T-helper 1 cell treated with Interleukin-12 subunit alpha and Interleukin-12 subunit beta and Interleukin-4 antibody, amounts not matched to agents 30 μg/mL and 1 μg/mL, for 36 hours (primary cell): ENCODE data around the gene LMNTD2.

ENCODE experiments used
- H3K27ac Mint-ChIP-seq: one replicate; pipeline ENCODE4 v1.8.0; 2021; ENCODE audit warnings: mild to moderate bottlenecking, mixed read lengths
- H3K27me3 Mint-ChIP-seq: one replicate; pipeline ENCODE4 v1.8.0; 2021; ENCODE audit warnings: low read depth, mixed read lengths
- H3K36me3 Mint-ChIP-seq: one replicate; pipeline ENCODE4 v1.8.0; 2021; ENCODE audit warnings: low read depth, mixed read lengths
- H3K4me1 Mint-ChIP-seq: one replicate; pipeline ENCODE4 v1.8.0; 2021; ENCODE audit warnings: low read depth, mixed read lengths
- H3K4me3 Mint-ChIP-seq: one replicate; pipeline ENCODE4 v1.8.0; 2021; ENCODE audit warnings: mild to moderate bottlenecking, moderate library complexity, mixed read lengths
- H3K9me3 Mint-ChIP-seq: one replicate; pipeline ENCODE4 v1.8.0; 2021; ENCODE audit warnings: mixed read lengths

LMNTD2 gene, protein sequence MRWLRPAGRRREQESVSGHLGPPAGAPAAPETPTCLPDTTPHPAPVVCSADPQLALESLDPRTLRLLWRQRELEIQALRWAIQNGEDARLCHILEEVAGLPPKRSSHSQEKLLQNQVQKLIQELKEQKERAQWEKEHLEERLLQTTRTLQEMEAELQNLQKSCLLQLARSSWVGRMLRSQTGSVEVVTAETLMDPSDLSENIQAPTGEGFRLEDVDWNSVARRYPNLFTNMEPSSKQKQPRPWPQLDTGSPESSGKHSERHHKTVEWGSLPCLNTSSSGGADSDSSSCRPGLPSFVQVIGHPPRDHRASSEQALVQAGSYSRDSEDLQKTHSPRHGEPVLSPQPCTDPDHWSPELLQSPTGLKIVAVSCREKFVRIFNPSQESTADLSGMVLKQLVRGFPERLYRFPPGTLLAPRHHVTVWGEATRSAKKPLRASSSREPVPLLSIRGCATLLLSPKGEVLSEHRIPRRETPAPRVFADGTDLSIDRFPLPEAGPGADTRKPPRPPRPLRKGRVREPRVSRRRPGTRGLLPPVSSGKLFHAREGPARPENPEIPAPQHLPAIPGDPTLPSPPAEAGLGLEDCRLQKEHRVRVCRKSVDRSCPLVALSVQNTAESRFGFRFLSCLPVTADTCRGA

DNA sequence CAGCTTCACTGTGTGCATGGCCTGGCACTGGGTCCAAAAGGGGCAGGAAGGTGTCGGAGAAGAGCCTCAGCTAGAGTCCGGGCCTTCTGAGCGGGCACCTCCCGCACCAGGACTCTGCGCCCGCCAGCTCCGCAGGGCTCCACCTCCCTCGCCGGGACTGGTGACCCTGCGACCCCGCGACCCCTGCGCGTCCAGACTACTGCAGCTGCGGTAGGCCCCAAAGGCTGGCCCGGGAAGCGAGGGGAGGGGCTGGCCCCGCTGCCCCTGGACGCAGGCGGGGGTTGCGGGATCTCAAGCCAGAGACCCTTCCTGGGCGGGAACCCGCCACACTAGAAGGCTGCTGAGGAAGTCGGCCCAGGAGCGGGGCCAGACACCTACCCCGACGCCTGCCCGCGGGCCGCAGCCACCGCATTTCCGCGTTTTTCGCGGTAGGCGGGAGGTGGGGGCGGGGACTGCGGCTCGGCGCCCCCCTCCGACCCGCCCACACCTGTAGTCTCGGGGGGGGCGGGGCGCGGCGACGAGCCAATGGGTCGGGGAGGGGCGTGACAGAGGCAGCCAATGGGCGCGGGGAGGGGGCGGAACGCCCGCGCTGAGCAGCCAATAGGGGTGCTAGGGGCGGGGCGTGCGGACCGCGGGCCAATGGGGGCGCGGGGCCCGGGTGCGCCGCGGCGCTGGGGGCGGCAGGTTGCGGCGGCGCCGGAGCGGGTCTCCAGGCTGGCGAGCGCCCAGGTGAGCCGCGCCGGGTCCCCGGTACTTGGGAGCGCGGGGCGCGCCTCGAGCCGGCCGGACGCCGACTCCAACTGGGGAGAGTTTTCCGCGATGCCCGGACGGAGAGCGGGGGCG lies at the start of gene LMNTD2, which contains the start of gene RASSF7:
LMNTD2 (minus strand) TSS at position 434 of the 843 bp plus-strand sequence; CDS start at position 412, 22 bp downstream.
RASSF7 (plus strand) TSS at position 666 of the 843 bp plus-strand sequence. CDS start 799 bp downstream, outside the sequence.
- Mint-ChIP-seq H3K36me3 (no peaks in the 10 kb centered on the region), H3K27me3 (peaks cover 20% of the 10 kb centered on the region), H3K27ac (peak within 1 kb of the TSS; percentile 70), H3K4me1 (peaks cover 8% of the 10 kb centered on the region), H3K4me3 (peak within 1 kb of the TSS; percentile 89), H3K9me3 (no peaks in the 10 kb centered on the region)

DNA sequence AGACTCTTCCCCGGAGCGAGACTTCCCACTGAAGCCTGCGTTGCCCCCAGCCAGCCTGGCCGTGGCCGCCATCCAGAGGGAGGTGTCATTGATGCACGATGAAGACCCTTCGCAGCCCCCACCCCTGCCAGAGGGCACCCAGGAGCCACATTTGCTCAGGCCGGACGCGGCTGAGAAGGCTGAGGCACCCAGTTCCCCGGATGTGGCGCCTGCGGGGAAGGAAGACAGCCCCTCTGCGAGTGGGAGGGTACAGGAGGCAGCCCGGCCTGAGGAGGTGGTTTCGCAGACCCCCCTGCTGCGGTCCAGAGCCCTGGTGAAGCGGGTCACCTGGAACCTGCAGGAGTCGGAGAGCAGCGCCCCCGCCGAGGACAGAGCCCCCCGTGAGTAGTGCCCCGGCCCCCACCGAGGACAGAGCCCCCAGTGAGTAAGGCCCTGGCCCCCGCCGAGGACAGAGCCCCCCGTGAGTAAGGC lies 48.8 kb upstream of the LMNTD2 start:
- H3K4me1 Mint-ChIP-seq, result peaks cover 7% of the 10 kb centered on the region
- no peaks in the 10 kb centered on the region for H3K9me3 Mint-ChIP-seq
- H3K36me3 Mint-ChIP-seq, result peaks cover 33% of the 10 kb centered on the region
- no peak overlapping the region for H3K4me3 Mint-ChIP-seq
- no peaks in the 10 kb centered on the region for H3K27me3 Mint-ChIP-seq
- H3K27ac Mint-ChIP-seq, result no peak overlapping the region

DNA sequence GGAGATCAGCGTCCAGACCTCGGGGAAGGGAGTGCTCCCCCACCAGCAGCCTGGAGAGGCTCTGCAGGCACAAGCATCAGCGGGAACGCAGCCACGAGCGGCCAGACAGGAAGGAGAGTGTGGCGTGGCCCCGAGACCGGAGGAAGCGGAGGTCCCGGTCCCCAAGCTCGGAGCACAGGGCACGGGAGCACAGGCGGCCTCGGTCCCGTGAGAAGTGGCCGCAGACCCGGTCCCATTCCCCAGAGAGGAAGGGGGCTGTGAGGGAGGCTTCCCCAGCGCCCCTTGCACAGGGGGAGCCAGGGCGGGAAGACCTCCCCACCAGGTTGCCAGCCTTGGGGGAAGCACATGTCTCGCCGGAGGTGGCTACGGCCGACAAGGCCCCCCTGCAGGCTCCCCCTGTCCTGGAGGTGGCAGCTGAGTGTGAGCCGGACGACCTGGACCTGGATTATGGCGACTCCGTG lies 48.3 kb upstream of the LMNTD2 start:
- Mint-ChIP-seq H3K27ac (no peak overlapping the region), H3K4me3 (no peak overlapping the region), H3K27me3 (no peaks in the 10 kb centered on the region), H3K4me1 (peaks cover 4% of the 10 kb centered on the region), H3K36me3 (peaks cover 34% of the 10 kb centered on the region), H3K9me3 (no peaks in the 10 kb centered on the region)

DNA sequence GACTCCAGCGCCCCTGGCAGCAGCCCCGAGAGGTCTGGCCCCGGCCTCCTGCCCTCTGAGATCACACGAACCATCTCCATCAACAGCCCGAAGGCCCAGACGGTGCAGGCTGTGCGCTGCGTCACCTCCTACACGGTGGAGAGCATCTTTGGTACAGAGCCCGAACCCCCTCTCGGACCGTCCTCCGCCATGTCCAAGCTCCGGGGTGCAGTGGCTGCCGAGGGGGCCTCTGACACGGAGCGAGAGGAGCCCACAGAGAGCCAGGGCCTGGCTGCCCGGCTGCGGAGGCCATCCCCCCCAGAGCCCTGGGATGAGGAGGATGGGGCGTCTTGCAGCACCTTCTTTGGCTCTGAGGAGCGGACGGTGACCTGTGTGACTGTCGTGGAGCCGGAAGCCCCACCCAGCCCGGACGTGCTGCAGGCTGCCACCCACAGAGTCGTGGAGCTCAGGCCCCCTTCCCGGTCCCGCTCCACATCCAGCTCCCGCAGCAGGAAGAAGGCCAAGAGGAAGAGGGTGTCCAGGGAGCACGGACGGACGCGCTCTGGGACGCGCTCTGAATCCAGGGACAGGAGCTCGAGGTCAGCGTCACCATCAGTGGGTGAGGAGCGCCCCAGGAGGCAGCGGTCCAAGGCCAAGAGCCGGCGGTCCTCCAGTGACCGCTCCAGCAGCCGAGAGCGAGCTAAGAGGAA lies 47.6 kb upstream of the LMNTD2 start:
- Mint-ChIP-seq H3K4me3 (no peak overlapping the region), H3K27me3 (no peaks in the 10 kb centered on the region), H3K9me3 (no peaks in the 10 kb centered on the region), H3K36me3 (peaks cover 32% of the 10 kb centered on the region), H3K4me1 (peaks cover 4% of the 10 kb centered on the region), H3K27ac (no peak overlapping the region)

DNA sequence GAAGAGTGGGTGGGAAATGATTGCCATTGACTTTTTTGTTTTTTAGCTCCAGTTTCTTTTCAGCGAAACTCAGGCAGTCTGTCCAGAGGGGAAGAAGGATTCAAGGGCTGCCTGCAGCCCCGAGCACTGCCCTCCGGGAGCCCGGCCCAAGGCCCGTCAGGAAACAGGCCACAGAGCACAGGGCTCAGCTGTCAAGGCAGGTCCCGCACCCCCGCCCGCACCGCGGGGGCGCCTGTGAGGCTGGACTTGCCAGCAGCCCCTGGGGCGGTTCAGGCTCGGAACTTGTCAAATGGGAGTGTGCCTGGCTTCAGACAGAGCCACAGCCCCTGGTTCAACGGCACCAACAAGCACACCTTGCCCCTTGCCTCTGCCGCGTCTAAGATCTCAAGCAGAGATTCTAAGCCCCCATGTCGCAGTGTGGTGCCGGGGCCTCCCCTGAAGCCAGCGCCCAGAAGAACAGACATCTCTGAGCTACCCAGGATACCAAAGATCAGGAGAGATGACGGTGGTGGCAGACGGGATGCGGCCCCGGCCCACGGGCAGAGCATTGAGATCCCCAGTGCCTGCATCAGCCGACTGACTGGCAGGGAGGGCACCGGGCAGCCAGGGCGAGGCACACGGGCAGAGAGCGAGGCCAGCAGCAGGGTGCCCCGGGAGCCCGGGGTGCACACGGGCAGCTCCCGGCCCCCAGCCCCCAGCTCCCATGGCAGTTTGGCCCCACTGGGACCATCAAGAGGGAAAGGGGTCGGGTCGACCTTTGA lies 46.7 kb upstream of the LMNTD2 start:
- Mint-ChIP-seq H3K27me3 (no peaks in the 10 kb centered on the region), H3K9me3 (no peaks in the 10 kb centered on the region), H3K4me3 (no peak overlapping the region), H3K4me1 (peaks cover 4% of the 10 kb centered on the region), H3K36me3 (peaks cover 28% of the 10 kb centered on the region), H3K27ac (no peak overlapping the region)

DNA sequence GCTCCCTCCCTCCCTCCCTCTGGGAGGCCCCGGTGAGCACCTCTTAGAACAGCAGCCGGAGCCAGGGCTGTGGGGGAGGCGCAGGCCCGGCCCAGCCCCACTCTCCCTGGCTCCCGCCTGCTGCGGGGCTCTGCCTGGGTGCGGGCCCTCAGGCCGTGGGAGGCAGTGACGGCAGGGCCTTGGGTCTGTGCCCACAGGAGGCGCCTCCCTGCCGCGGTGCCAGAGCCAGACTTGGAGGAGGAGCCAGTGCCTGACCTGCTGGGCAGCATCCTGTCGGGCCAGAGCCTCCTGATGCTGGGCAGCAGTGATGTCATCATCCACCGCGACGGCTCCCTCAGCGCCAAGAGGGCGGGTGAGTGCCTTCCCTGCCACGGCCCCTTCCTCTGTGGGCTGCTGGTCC lies 45.7 kb upstream of the LMNTD2 start:
- no peaks in the 10 kb centered on the region for H3K9me3 Mint-ChIP-seq
- peaks cover 30% of the 10 kb centered on the region for H3K36me3 Mint-ChIP-seq
- H3K27me3 Mint-ChIP-seq, result no peaks in the 10 kb centered on the region
- peaks cover 2% of the 10 kb centered on the region for H3K4me1 Mint-ChIP-seq
- H3K27ac Mint-ChIP-seq, result no peak overlapping the region
- no peak overlapping the region for H3K4me3 Mint-ChIP-seq

DNA sequence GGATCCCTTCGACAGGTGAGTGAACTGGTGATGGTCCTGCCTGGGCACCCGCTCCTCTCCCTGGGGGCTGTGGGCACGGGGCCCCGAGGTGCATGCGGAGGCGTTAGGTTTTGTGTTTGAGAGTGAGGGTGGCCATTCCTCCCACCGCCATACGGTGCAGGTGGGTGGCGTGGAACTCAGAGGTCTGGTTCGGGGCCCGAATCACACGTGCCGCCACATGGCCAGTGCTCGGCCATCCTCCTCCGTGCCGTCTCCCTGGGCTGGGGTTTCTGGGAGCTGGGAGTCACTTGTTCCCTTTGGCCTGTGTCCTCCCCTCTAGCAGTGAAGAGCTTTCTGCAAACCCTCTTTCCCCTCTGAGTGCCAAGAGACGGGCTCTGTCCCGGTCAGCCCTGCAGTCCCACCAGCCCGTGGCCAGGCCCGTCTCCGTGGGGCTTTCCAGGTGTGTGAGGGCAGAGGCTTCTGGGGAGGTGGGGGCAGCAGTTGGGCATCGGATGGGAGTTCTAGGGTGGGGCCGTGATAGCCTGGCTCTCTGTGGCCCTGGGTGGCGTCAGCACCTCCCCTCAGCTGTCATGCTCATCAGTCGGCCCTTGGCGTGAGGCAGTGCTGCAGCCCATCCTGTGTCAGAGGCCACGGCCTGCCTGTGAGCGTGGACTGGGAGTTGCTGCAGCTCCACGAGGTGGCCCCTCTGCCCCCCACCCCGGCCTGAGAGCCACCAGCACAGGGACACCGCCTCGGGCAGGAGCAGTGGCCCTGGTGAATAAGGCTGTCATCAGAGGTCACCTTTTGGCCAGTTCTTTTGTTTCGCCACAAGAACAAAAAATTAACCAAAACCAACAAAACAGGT lies 45.0 kb upstream of the LMNTD2 start:
- Mint-ChIP-seq H3K36me3 (peaks cover 26% of the 10 kb centered on the region), H3K27ac (peak overlapping the region; percentile 26), H3K9me3 (no peaks in the 10 kb centered on the region), H3K4me3 (no peak overlapping the region), H3K4me1 (no peaks in the 10 kb centered on the region), H3K27me3 (no peaks in the 10 kb centered on the region)

DNA sequence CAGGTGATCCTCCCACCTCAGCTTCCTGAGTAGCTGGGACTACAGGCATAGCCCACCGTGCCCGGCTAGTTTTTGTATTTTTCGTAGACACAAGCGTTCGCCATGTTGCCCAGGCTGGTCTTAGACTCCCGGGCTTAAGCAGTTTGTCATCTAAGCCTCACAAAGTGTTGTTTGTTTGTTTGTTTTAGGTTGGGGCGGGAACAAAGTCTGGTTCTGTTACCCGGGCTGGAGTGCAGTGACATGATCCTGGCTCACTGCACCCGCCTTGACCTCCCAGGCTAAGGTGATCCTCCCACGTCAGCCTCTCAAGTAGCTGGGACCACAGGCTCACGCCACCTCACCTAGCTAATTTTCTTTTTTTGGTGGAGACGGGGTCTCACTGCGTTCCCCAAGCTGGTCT lies 42.6 kb upstream of the LMNTD2 start:
- peaks cover 25% of the 10 kb centered on the region for H3K36me3 Mint-ChIP-seq
- H3K4me1 Mint-ChIP-seq, result no peaks in the 10 kb centered on the region
- no peaks in the 10 kb centered on the region for H3K9me3 Mint-ChIP-seq
- H3K4me3 Mint-ChIP-seq, result no peak overlapping the region
- H3K27ac Mint-ChIP-seq, result no peak overlapping the region
- no peaks in the 10 kb centered on the region for H3K27me3 Mint-ChIP-seq

DNA sequence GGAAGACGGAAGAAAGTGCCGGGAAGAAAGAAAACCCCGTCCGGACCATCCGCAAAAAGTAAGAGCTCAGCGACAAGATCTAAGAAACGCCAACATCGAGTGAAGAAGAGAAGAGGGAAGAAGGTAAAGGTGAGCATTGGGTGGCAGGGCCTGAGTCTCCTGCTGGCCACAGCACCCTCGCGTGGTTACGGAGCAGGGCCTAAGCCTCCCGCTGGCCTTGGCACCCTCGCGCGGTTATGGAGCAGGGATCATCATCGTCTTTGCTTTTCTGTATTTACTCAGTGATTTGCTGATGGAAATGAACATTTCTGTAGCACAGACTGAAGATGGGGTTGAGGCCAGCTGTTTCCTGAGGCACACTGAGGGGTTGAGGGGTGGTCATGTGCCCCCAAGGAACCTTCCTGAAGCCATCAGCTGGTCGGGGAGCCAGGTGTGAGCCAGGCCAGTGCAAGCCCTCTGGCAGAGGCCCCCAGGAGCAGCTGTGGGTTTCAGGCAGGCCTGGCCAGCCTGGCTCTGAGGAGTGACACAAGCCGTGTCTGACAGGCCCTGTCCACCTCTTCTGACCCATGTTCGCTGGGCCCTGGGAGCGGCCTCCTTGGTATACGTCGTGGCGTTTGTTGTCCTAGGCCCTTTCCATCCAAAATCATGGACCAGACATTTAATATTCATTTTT lies 41.2 kb upstream of the LMNTD2 start:
- H3K4me1 Mint-ChIP-seq, result no peaks in the 10 kb centered on the region
- H3K9me3 Mint-ChIP-seq, result no peaks in the 10 kb centered on the region

DNA sequence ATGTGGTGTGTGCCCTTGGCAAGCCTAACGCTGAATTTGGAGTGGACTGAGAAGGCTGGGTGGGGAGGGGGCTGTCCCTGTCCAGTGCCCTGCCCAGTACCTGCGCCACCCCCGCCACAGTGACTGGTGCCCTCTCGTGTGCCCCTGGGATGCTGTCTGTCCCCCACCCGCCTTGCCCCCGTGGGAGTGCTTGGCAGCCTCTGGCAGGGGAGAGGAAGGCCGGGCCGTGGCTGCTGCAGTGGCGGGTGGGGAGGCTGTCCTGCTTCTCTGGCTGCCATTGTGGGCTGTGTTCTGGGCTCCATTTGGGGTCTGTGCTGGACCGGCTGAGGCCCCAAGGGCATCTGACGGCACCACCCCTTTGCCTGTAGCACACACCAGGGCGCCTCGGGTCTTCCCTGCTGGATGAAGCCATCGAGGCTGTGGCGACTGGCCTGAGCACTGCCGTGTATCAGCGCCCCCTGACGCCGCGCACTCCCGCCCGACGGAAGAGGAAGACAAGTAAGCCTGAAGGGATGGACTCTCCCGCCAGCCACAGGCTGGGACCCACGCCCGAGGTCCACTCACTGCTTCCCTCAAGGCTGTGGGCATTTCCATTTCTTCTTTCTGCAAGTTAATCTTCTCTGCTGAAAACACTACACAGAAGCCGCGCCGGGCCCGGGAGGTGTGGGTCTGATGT lies 37.6 kb upstream of the LMNTD2 start:
- peaks cover 21% of the 10 kb centered on the region for H3K36me3 Mint-ChIP-seq
- no peak overlapping the region for H3K27ac Mint-ChIP-seq
- no peak overlapping the region for H3K4me3 Mint-ChIP-seq
- no peaks in the 10 kb centered on the region for H3K9me3 Mint-ChIP-seq
- no peaks in the 10 kb centered on the region for H3K4me1 Mint-ChIP-seq
- H3K27me3 Mint-ChIP-seq, result no peaks in the 10 kb centered on the region

More for the DNA sequence above, 41.2 kb upstream of the LMNTD2 start:
- Mint-ChIP-seq H3K27ac (no peak overlapping the region), H3K4me3 (no peak overlapping the region), H3K27me3 (no peaks in the 10 kb centered on the region), H3K36me3 (peaks cover 26% of the 10 kb centered on the region)

DNA sequence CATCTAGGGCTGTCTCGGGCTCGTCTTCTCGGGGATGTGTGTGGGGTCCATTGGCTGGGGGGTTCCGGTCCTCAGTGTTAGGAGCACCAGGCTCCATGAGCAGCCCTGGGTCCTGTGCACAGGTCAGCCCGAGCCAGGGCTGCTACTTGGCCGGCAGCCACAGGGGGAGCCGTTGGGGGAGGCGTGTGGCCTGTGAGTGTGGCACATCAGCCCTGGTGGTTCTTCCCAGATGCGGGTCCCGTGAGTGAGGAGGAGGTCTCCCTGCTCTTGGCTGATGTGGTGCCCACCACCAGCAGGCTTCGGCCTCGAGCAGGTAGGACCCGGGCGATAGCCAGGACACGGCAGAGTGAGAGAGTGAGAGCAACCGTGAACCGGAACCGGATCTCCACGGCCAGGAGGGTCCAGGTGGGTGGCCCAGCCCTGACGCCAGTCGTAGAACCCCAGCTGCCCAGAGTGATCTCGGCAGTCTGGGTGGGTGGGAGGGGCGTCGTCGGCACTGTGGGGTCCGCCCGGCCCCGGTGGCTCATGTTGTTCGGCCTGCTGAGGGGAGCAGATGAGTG lies 36.7 kb upstream of the LMNTD2 start:
- no peaks in the 10 kb centered on the region for H3K27me3 Mint-ChIP-seq
- no peaks in the 10 kb centered on the region for H3K4me1 Mint-ChIP-seq
- H3K27ac Mint-ChIP-seq, result no peak overlapping the region
- peaks cover 28% of the 10 kb centered on the region for H3K36me3 Mint-ChIP-seq
- H3K9me3 Mint-ChIP-seq, result no peaks in the 10 kb centered on the region
- no peak overlapping the region for H3K4me3 Mint-ChIP-seq

DNA sequence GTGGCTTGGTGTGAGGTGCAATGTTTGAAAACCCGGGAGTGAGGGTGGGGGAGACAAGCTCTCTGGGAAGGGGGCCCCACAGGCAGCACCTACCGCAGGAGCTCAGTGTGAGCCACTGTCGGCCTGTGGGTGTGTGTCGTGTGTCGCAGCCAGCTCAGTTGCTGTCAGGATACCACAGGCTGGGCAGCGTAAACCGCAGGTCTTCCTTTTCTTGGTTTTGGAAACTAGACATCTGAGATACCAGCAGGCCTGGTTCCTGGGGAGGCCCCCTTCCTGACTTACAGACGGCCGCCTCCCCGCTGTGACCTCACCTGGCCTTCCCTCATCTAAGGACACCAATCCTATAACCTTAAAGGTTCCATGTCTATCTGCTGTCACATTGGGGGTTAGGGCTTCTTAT lies 35.8 kb upstream of the LMNTD2 start:
- Mint-ChIP-seq H3K27ac (no peak overlapping the region), H3K27me3 (no peaks in the 10 kb centered on the region), H3K36me3 (peaks cover 24% of the 10 kb centered on the region), H3K4me1 (no peaks in the 10 kb centered on the region), H3K9me3 (no peaks in the 10 kb centered on the region), H3K4me3 (no peak overlapping the region)
